Small intestine (tissue), 7 donors: ENCODE results near the gene MTRF1. TPM values are rescaled to one million over a fixed set of nuclear protein-coding genes. Genes with fewer than 3 reads are reported as not detected.

Source experiments
- DNase-seq, 2 donors: peaks; one replicate each; pipeline versions ENCODE4 v3.0.0 to v3.0.0-alpha.2; 2013
- FAIRE-seq: peaks from 2 replicates; lab custom pipeline; 2012; peaks lifted over from hg19 to GRCh38; lab: Jason Lieb, UNC
- H3K27ac ChIP-seq, 3 donors: one replicate each; pipeline ENCODE4 v1.5.1; 2013; ENCODE audit warnings: low read length in 2 of 3, mild to moderate bottlenecking in 2 of 3, control low read depth in 1 of 3, inconsistent platforms in 1 of 3, low read depth in 1 of 3, moderate library complexity in 1 of 3
- H3K27me3 ChIP-seq, 3 donors: one replicate each; pipeline ENCODE4 v1.6.1; 2013; ENCODE audit warnings: low read length in 3 of 3, inconsistent platforms in 1 of 3; ENCODE audit not compliant: control insufficient read depth in 3 of 3, insufficient read depth in 3 of 3
- H3K36me3 ChIP-seq, 3 donors: one replicate each; pipeline ENCODE4 v1.6.1; 2013; ENCODE audit warnings: low read length in 3 of 3, inconsistent platforms in 1 of 3, low read depth in 1 of 3, mild to moderate bottlenecking in 1 of 3, moderate library complexity in 1 of 3; ENCODE audit not compliant: control insufficient read depth in 3 of 3, insufficient read depth in 2 of 3
- H3K4me1 ChIP-seq, 3 donors: one replicate each; pipeline ENCODE4 v1.6.1; 2013; ENCODE audit warnings: low read length in 2 of 3, inconsistent platforms in 1 of 3, low read depth in 1 of 3, mild to moderate bottlenecking in 1 of 3, moderate library complexity in 1 of 3; ENCODE audit not compliant: control insufficient read depth in 3 of 3, insufficient read depth in 2 of 3
- H3K4me3 ChIP-seq, 3 donors: one replicate each; pipeline ENCODE4 v1.5.1; 2013; ENCODE audit warnings: low read length in 3 of 3, control low read depth in 1 of 3, inconsistent platforms in 1 of 3, low read depth in 1 of 3, mild to moderate bottlenecking in 1 of 3, moderate library complexity in 1 of 3
- H3K9me3 ChIP-seq, 2 donors: one replicate each; pipeline ENCODE4 v1.6.1; 2013; ENCODE audit warnings: low read depth in 1 of 2, low read length in 1 of 2; ENCODE audit not compliant: control insufficient read depth in 2 of 2, insufficient read depth in 1 of 2
- WGBS, 3 donors: extraction: QIAGEN DNeasy Blood & Tissue Kit; methylation state at CpG; one replicate each; pipeline ENCODE4 v1.1.7; 2013; 5-methylcytosine and 5-hydroxymethylcytosine counted together
- polyA plus RNA-seq, 4 donors: library from polyadenylated mRNA; stranded (reverse) in 3 of 4; unstranded in 1 of 4; fragments of 200-250 nt in 3 of 4; fragments of 120-200 nt in 1 of 4; gene quantifications; one replicate each; pipeline versions ENCODE4 v1.2.1 to v1.2.3, GENCODE V29; 2013
- donor health status: healthy with polysubstance abuse.
- donor health status: control.
- donor health status: control.
- donor health status: Bipolar disorder and iron deficiency.
- donor health status: healthy.

MTRF1 gene
- polyA plus RNA-seq, 4 donors, result 10.0 to 14.9 (median 12.5) TPM

DNA sequence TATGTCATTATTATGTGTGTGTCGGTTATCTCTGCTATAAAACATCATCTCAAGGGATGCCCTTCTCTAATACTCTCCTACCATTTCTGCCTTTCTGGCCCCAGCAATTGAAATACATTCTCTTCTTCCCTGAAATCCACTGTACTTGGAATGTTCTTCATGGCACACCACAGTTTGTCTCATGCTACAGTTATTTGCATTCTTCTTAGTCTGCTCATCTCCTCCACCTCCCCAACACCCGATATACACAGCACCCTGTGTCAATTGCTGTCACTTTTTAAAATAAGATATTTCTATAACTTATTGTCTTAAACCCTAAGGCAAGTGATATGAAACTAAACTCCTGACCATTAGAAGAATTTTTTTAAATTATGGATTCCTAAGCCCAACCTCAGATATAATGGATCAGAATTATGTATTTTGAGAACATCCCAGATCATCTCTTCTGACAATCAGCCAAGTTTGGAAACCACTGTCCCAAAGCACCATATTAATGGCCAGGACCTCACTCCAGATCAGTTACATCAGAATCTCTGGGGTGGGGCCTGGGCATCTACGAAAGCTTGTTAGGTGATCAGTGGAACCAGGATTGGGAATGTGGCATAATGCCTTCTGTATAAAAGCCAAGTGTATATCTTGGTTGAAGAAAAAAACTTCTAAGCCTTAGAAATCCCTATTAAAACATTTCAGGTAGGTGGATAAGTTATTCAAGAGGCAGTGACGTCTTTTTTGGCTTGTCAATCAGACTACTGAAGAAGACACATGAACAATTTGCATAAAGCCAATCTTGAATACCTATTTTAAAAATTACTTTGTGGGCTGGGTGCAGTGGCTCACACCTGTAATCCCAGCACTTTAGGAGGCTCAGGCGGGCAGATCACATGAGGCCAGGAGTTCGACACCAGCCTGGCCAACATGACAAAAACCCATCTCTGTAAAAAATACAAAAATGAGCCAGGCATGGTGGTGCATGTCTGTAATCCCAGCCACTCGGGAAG lies 39.0 kb downstream of the MTRF1 start:
- FAIRE-seq, result no peak
- Histone ChIP-seq H3K27ac (no peak overlapping the region), H3K4me1 (no peaks in the 10 kb centered on the region), H3K9me3 (no peaks in the 10 kb centered on the region), H3K27me3 (no peaks in the 10 kb centered on the region), H3K36me3 (peaks cover 3 to 7% (median 3%) of the 10 kb centered on the region in 3 donors), H3K4me3 (no peak overlapping the region)
- no peak for DNase-seq
- 83 to 95% (median 88%) methylated on average over 7 of the region's 7 CpGs for WGBS, 3 donors

DNA sequence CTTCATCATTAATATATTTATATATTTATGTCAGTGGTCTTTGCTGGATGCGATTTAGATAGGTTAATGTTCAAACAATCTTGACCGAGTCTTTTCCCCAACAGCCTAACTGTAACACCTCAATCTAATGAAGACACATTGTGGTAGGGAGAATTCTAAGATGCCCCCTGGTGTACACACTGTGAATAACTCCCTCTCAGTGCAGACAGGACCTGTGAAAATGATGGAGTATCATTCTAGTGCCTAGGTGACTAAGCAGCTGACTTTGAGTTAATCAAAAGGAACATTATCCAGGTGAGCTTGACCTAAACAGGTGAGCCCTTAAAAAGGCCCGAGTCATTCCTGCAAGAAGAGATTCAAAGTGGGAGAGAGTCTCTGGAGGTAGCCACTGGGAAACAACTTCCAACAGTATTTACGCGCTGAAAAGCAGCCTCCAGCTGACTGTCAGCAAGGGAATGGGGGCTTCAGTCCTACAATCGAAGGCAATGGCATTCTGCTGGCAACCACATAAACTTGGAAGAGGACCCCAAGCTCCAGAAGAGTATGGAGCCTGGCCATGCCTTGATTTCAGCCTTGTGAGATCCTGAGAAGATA lies 41.0 kb downstream of the MTRF1 start:
- Histone ChIP-seq H3K4me3 (no peak overlapping the region), H3K9me3 (no peaks in the 10 kb centered on the region), H3K27me3 (no peaks in the 10 kb centered on the region), H3K4me1 (no peaks in the 10 kb centered on the region), H3K27ac (no peak overlapping the region), H3K36me3 (peaks cover 0 to 4% (median 3%) of the 10 kb centered on the region in 3 donors)
- 48 to 57% (median 53%) methylated on average over 6 of the region's 6 CpGs for WGBS, 3 donors
- peak; percentile 69 to 70 for DNase-seq
- FAIRE-seq, result peak; percentile 70

DNA sequence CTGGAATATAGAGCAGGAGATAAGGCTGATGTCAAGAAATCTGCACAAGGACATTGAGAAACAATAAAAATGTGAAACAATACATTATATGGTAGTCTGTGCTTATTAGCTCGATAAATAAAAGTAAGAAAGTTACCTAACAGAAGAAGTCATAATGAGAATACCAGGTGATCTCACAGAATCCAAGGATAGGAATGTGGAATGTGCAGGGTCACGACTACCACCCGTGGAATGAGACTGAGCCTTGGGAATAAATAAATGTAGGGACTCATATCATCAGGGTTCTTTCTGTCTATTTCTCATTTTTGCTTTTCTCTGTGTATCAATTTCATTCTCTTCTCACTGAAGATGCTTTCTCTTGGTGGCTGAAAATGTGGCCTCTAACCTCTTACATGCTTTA lies 43.0 kb downstream of the MTRF1 start:
- no peaks in the 10 kb centered on the region for H3K4me1 ChIP-seq
- no peak overlapping the region for H3K27ac ChIP-seq
- H3K27me3 ChIP-seq, result no peaks in the 10 kb centered on the region
- DNase-seq (no peak), FAIRE-seq (no peak)
- no peak overlapping the region for H3K4me3 ChIP-seq
- H3K36me3 ChIP-seq, result peaks cover 0 to 4% (median 0%) of the 10 kb centered on the region in 3 donors
- no peaks in the 10 kb centered on the region for H3K9me3 ChIP-seq
- 95 to 98% (median 96%) methylated on average over 3 of the region's 3 CpGs for WGBS, 3 donors

DNA sequence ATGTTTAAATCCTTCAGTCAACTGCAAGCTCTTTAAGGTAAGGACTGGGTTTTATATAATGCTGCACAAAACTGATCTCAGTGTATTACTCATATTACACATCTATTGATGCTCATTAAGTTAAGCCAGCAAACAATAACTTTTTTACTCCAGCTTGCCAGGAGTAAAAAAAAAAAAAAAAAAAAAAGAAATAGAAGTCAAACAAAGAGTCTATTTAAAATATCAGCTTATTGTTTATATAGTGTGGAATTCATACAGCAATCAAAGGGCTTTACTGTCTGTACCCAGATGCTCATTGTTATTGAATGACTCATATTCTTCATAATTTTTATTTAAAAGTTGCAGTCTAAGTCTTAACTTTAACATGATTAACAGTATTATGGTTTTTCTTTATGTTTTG lies 47.2 kb downstream of the MTRF1 start:
- no peaks in the 10 kb centered on the region for H3K4me1 ChIP-seq
- H3K4me3 ChIP-seq, result no peak overlapping the region
- H3K36me3 ChIP-seq, result peaks cover 0 to 4% (median 0%) of the 10 kb centered on the region in 3 donors
- H3K27me3 ChIP-seq, result no peaks in the 10 kb centered on the region
- DNase-seq, result no peak
- no peak for FAIRE-seq
- peaks cover 0 to 5% of the 10 kb centered on the region in 2 donors for H3K9me3 ChIP-seq
- H3K27ac ChIP-seq, result no peak overlapping the region

DNA sequence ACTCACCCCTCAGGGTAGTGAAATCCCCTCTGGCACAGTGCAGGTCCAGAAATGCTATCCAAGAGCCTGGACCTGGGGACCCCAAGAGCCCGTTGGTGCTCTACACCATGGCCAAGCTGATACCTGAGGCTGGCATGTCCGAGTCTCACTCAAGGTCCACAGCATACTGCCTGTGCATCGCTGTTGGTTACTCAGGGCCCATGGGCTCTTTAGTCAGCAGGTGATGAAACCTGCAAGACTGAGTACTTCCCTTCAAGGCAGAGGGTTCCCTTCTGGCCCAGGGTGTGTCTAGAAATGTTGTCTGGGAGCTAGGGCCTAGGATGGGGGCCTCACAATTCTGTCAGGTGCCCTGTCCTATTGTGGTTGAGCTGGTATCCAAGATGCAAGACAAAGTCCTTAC lies 49.5 kb downstream of the MTRF1 start:
- Histone ChIP-seq H3K4me1 (no peaks in the 10 kb centered on the region), H3K36me3 (peaks cover 0 to 3% (median 0%) of the 10 kb centered on the region in 3 donors), H3K9me3 (peaks cover 0 to 8% of the 10 kb centered on the region in 2 donors), H3K27ac (no peak overlapping the region), H3K27me3 (no peaks in the 10 kb centered on the region), H3K4me3 (no peak overlapping the region)
- FAIRE-seq, result no peak
- no peak for DNase-seq
- 65 to 98% (median 89%) methylated on average over 3 of the region's 3 CpGs for WGBS, 3 donors

DNA sequence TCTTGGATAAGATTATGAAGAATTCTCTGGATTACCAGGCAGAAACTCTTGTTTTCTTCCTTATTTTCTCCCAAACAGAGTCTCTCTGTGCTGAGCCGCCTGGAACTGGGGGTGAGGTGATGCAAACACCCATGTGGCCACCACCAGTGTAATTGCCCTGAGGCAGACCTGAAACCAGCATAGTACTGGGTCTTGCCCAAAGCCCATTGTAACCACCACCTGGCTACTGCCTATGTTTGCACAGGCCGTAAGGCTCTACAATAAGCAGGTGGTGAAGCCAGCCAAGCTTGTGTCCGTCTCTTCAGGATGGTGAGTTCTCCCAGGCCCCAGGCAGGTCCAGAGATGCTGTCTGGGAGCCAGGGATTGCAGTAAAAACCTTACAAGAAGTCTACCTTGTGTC lies 50.1 kb downstream of the MTRF1 start:
- no peak for FAIRE-seq
- H3K4me1 ChIP-seq, result no peaks in the 10 kb centered on the region
- 90 to 96% (median 94%) methylated on average over 3 of the region's 3 CpGs for WGBS, 3 donors
- H3K9me3 ChIP-seq, result peaks cover 0 to 8% of the 10 kb centered on the region in 2 donors
- no peak overlapping the region for H3K27ac ChIP-seq
- no peak for DNase-seq
- H3K27me3 ChIP-seq, result no peaks in the 10 kb centered on the region
- H3K36me3 ChIP-seq, result peaks cover 0 to 3% (median 0%) of the 10 kb centered on the region in 3 donors
- H3K4me3 ChIP-seq, result no peak overlapping the region

DNA sequence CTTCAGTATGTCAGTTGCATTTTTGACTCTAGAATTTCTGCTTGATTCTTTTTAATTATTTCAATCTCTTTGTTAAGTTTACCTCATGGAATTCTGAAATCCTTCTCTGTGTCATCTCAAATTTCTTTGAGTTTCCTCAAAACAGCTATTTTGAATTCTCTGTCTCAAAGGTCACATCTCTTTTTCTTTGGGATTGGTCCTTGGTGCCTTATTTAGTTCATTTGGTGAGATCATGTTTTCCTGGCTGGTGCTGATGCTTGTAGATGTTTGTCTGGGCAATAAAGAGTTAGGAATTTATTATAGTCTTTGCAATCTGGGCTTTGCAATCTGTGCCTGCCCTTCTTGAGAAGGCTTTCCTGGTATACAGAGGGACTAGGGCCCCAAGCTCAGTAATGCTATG lies 50.5 kb downstream of the MTRF1 start:
- Histone ChIP-seq H3K27me3 (no peaks in the 10 kb centered on the region), H3K27ac (no peak overlapping the region), H3K9me3 (peaks cover 0 to 8% of the 10 kb centered on the region in 2 donors), H3K4me3 (no peak overlapping the region), H3K4me1 (no peaks in the 10 kb centered on the region), H3K36me3 (peaks cover 0 to 3% (median 0%) of the 10 kb centered on the region in 3 donors)
- FAIRE-seq (no peak), DNase-seq (no peak)

DNA sequence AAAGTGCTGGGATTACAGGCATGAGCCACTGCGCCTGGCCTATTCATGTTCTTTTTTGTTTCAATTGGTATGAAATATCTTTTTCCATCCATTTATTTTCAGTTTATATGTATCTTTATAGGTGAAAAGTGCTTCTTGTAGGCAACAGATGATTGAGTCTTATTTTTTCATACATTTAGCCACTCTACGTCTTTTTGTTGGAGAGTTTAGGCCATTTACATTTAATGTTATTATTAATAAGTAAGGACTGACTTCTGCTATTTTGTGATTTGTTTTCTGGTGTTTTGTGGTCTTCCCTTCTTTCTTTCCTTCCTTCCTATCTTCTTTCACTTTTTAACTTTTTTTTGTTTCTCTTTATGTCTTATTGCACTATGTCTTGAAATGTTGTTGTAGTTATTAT lies 52.3 kb downstream of the MTRF1 start:
- FAIRE-seq, result no peak
- DNase-seq, result no peak
- Histone ChIP-seq H3K27me3 (no peaks in the 10 kb centered on the region), H3K4me1 (no peaks in the 10 kb centered on the region), H3K9me3 (peaks cover 0 to 8% of the 10 kb centered on the region in 2 donors), H3K36me3 (peaks cover 0 to 3% (median 0%) of the 10 kb centered on the region in 3 donors), H3K4me3 (no peak overlapping the region), H3K27ac (no peak overlapping the region)
- 99% methylated on average over 2 of the region's 2 CpGs for WGBS, 3 donors
